Measurements from ENCODE around the gene PTBP1.

The PTBP1 gene

DNA sequence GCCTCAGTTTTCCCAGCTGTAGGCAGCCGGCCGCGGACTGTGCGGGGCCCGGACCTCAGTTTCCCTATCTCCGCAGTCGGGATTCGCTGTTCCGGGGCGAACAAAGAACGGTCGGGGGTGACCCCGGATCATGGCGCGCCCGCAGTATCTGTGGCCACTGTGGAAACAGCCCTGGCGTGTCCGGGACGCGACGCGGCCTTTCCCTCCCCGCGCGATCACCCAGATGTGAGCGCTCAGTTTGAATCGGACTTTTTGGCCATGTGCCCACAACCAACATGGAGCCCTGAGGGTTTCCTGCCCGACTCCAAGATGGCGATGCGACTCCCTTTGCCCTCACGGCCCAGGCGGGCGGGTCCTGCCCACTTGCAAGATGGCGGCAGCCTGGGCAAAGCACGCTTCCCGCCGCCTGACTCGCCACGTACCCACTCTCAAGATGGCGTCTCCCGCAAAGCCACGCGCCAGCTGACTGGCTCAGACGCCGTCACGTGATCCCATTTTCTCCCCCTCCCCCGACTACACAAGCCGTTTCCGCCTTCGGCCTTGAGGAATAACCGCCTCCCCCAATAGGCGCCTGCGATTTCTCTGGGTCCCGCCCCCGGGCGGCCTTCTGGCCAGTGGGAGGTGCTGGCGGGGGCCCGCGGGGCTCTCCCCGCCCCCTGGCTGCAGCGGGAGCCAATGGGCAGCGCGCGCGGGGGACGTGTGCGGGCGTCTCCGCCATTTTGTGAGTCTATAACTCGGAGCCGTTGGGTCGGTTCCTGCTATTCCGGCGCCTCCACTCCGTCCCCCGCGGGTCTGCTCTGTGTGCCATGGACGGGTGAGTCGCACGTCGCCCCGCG lies at the start of gene PTBP1:
TSS of gene PTBP1 (plus strand) at position 761 of the 836 bp plus-strand sequence. CDS start at position 807, 46 bp downstream.
- peak; percentile 98 to 99 for DNase-seq

DNA sequence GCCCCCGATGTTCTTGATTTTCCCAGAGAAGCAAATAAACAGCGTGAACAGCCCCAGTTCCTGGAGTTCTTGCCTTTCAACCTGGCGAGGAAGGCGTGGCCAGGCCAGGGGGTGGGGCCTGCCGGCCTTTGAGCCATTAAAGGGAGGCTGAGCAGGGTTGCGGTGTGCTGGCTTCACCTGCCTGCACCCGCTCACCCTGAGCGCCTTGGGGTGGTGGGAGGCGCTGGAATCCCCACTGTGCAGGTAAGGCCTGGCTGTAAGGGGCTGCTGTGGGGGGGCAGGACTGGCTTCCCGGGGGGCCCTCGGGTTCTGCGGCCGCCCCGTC lies 49.0 kb upstream of the PTBP1 start:
- DNase-seq = no peak

GRCh38 chr19:749811-750210 lies 47.4 kb upstream of the PTBP1 start:
- no peak for DNase-seq

GRCh38 chr19:750640-751423 lies 46.4 kb upstream of the PTBP1 start, which contains the start of gene MISP:
MISP (plus strand) TSS chr19:751112; CDS start chr19:756947, 5,835 bp downstream.
- DNase-seq = no peak

DNA sequence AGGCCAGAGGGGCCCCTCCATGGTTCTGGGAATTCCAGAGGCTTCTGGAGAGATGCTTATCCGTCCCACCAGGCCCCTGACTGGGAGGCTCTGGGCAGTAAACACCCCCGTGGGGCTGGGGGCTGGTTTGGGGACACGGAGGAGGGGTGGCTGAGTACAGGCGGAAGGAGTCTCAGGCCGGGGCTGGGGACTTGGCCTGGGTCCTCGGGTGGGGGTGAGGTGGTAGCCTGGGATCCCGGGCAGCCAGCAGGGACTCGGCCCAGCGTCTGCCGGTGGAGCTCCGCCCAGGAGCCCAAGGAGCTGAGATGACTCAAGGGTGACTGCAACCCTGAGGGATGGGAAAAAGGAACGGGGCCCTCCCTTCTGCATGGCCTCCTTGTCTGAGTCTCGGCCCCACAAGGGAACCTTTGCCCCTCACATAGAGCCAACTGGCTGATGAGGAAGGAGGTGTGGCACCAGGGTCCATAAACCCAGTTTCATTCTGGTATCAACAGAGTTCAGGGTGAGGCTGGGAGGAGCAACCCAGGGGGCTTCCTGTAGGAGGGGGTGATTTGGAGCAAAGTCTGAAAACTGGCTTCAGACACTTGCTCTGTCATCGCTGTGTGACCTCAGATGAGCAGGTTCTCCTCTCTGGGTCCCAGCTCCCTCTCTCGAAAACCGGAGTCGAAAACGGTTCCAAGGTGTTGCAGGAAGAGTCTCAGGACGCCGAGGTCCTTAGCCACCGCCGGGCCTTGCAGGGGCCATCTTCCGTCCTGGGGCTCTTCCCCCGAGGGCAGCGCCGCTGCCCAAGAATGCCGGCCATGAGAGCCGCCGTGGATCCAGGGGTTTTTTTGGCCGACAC lies 45.5 kb upstream of the PTBP1 start:
- no peak for DNase-seq

GRCh38 chr19:752652-753517 lies 44.4 kb upstream of the PTBP1 start:
- no peak for DNase-seq

GRCh38 chr19:754530-754929 lies 42.7 kb upstream of the PTBP1 start:
- DNase-seq = no peak

GRCh38 chr19:755063-755462 lies 42.2 kb upstream of the PTBP1 start:
- no peak for DNase-seq

DNA sequence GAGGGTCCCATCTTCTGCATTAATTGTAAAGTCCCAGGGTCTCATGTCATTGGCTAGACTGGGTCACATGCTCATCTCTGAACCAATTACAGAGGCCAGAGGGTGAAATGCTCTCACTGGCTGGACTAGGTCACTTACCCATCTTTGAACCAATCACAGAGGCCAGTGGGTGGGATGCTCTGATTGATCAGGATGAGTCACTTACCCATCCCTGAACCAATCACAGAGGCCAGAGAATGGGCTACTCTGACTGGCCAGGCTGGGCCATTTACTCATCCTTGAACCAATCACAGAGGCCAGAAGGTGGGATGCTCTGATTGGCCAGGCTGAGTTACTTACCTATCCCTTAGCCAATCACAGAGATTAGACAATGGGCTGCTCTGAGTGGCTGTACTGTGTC lies 41.0 kb upstream of the PTBP1 start:
- DNase-seq = peak in 1 of 2 experiments; percentile 24

DNA sequence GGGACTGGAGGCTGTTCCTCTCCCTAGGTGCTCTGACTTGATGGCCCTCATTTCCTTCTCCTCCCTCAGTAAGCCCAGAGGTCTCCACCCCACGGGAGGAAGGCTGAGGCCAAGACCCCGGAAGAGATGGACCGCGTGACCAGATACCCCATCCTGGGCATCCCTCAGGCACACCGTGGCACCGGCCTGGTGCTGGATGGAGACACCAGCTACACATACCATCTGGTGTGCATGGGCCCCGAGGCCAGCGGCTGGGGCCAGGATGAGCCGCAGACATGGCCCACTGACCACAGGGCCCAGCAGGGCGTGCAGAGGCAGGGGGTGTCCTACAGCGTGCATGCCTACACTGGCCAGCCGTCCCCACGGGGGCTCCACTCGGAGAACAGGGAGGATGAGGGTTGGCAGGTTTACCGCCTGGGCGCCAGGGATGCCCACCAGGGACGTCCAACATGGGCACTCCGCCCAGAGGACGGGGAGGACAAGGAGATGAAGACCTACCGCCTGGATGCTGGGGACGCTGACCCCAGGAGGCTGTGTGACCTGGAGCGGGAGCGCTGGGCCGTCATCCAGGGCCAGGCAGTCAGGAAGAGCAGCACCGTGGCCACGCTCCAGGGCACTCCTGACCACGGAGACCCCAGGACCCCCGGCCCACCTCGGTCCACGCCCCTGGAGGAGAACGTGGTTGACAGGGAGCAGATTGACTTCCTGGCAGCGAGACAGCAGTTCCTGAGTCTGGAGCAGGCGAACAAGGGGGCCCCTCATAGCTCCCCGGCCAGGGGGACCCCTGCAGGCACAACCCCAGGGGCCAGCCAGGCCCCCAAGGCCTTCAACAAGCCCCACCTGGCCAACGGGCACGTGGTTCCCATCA lies 40.2 kb upstream of the PTBP1 start:
- no peak for DNase-seq

- no peak for DNase-seq
Measured at GRCh38 chr19:757811-758668, 39.2 kb upstream of the PTBP1 start.

DNA sequence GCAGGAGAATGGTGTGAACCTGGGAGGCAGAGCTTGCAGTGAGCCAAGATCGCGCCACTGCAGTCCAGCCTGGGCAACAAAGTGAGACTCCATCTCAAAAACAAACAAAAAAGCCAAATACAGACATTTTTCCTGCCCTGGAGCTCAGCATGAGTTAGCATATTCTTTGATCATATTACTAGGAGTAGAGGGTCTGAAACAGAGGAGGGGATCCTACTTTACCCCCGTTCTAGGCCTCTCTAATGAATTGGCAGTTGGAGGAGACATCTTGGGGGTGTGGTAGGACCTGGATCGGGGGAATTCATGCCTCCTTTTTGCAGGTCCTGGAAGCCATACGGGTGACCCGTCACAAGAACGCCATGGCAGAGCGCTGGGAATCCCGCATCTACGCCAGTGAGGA lies 34.1 kb upstream of the PTBP1 start:
- DNase-seq = no peak

- DNase-seq = no peak
Measured at GRCh38 chr19:763869-764268, 33.4 kb upstream of the PTBP1 start.

- DNase-seq = no peak
Measured at GRCh38 chr19:764301-764700, 33.0 kb upstream of the PTBP1 start.

DNA sequence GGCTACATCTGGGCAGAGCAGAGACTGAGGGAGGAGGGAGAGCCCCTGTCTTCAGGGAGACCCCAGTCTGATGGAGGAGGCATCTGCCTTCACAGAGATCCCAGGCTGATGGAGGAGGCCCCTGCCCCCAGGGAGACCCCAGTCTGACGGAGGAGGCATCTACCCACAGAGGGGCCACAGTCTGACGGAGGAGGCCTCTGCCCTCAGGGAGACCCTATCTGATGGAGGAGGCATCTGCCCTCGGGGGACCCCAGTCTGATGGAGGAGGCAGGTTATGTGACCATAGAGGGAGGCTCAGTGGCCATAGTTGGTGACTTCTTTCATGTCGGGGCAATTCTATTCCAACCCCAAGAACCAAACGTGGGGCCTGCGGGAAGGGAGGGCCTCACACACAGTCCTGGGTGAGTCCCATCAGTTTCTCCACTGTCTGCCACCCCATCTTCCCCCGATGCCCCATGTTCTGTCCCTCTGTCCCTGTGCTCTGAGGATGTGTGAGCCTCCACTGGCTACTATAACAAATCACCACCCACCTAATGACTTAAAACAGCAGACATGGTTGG lies 32.0 kb upstream of the PTBP1 start:
- DNase-seq = no peak

DNA sequence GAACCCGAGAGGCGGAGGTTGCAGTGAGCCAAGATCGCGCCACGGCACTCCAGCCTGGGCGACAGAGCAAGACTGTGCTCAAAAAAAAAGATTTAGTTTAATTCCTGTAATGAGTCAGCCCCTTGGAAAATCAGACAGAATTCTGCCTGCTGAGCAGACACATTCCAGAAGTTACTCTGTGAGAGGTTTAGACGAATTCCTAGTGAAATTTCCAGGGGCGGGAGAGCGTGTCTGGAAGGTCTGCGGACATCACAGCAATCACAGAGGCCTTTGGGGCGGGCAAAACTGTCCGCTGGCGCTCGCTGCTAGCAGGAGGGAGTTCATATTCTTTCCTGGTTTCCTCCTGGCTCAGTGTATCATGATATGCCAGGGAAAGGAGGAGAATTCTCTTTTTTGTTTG lies 28.8 kb upstream of the PTBP1 start:
- no peak for DNase-seq

DNA sequence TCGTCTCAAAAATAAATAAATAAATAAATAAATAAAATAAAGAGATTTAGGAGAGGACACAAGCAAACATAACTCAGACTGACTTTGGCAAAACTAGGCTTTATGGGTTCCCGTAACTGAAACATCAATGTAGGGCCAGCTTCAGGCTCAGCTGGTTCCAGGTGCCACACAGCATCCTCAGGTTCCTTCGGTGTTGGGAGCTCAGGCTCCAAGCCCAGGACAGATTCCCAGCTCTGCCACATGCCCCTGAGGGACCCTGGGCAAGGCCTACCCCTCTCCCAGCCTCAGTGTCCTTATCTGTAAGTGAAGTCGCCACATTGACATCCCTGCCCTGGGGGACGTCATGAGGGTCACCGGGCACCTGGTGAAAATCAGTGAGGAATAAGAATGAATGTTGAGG lies 27.6 kb upstream of the PTBP1 start:
- DNase-seq = no peak

DNA sequence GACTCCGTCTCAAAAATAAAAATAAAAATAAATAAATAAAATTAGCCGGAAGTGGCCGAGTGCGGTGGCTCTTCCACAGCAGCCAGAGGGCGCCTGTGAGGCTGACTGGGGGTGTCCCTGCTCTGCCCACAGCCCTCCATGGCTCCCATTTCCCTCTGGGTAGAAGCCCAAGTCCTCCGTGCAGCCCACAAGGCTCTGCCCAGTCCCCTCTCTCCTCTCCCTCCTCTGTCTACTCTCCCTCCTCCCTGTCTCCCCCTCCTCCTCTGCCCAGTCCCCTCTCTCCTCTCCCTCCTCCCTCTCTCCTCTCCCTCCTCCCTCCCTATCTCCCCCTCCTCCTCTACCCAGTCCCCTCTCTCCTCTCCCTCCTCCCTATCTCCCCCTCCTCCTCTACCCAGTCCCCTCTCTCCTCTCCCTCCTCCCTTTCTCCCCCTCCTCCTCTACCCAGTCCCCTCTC lies 25.9 kb upstream of the PTBP1 start:
- peak; percentile 37 to 45 for DNase-seq

- DNase-seq = no peak
Measured at GRCh38 chr19:772063-772462, 25.2 kb upstream of the PTBP1 start.

Data from activated CD4-positive, alpha-beta T cell treated with anti-CD3 and anti-CD28 coated beads, Interleukin-2, amount 50 U/mL, for 48 hours (primary cell).